HG02798 (cell line): ENCODE results near the gene TCEA3.
A peak's percentile ranks its signal among the peaks of the same experiment; 100 is the strongest.

Experiments
- ATAC-seq: cut with Tn5 transposase; IDR thresholded peaks from one replicate; pipeline ENCODE4 v1.9.1; 2021; ENCODE audit warnings: mild to moderate bottlenecking; ENCODE audit not compliant: unreplicated experiment, poor library complexity

TCEA3 gene

GRCh38 chr1:23370330-23370708, 54.2 kb downstream of the TCEA3 start:
- no peak for ATAC-seq

- ATAC-seq, result no peak
These were observed 55.1 kb downstream of the TCEA3 start, which contains the start of gene ZNF436 for GRCh38 chr1:23369335-23370013. Gene ZNF436 (minus strand): TSS chr1:23369836. CDS start chr1:23368005, 1,831 bp downstream.

- peak; percentile 69 for ATAC-seq
These were observed 55.8 kb downstream of the TCEA3 start for GRCh38 chr1:23368562-23369334.

GRCh38 chr1:23367791-23368561, 56.6 kb downstream of the TCEA3 start:
- ATAC-seq, result peak; percentile 92

- ATAC-seq, result no peak
These were observed 57.1 kb downstream of the TCEA3 start for GRCh38 chr1:23367451-23367790.

- no peak for ATAC-seq
These were observed 58.0 kb downstream of the TCEA3 start for GRCh38 chr1:23366598-23366997.

GRCh38 chr1:23366146-23366545, 58.4 kb downstream of the TCEA3 start:
- ATAC-seq, result no peak

- ATAC-seq, result no peak
These were observed 62.3 kb downstream of the TCEA3 start for GRCh38 chr1:23362218-23362713.

- ATAC-seq, result no peak
These were observed 66.2 kb downstream of the TCEA3 start for GRCh38 chr1:23358310-23358875.

GRCh38 chr1:23357138-23357908, 67.2 kb downstream of the TCEA3 start:
- ATAC-seq, result no peak

- no peak for ATAC-seq
These were observed 67.9 kb downstream of the TCEA3 start for GRCh38 chr1:23356471-23357137.

- no peak for ATAC-seq
These were observed 70.3 kb downstream of the TCEA3 start for GRCh38 chr1:23354245-23354644.

GRCh38 chr1:23352096-23352695, 72.4 kb downstream of the TCEA3 start:
- no peak for ATAC-seq

GRCh38 chr1:23345920-23346319, 78.6 kb downstream of the TCEA3 start:
- ATAC-seq, result no peak

GRCh38 chr1:23344987-23345472, 79.5 kb downstream of the TCEA3 start:
- no peak for ATAC-seq

- peak; percentile 94 for ATAC-seq
These were observed 80.2 kb downstream of the TCEA3 start, which contains the start of gene HNRNPR for GRCh38 chr1:23344111-23344986. Gene HNRNPR (minus strand): TSS chr1:23344284. CDS start chr1:23341008, 3,276 bp downstream.

GRCh38 chr1:23343221-23344110, 81.1 kb downstream of the TCEA3 start:
- ATAC-seq, result no peak
